Upper lobe of left lung (tissue), 6 donors: ENCODE results near the gene PIP4K2B. TPM values are rescaled to one million over a fixed set of nuclear protein-coding genes. Genes with fewer than 3 reads are reported as not detected.
"Not testable (repeated sequence)": the region's sequence is repeated elsewhere in the genome, so short reads cannot be mapped to it uniquely, and the experiment has no call there.

ENCODE experiments used
- ATAC-seq, 2 donors: fragments of 200-7000 bp; cut with Tn5 transposase; one replicate each; pipeline ENCODE4 v1.9.1; 2022; ENCODE audit warnings: mild to moderate bottlenecking in 2 of 2, moderate library complexity in 2 of 2; ENCODE audit not compliant: low FRiP score in 2 of 2
- DNase-seq, 2 donors: peaks; one replicate each; pipeline ENCODE4 v3.0.0-alpha.2; 2019 to 2020
- H3K27ac ChIP-seq, 4 donors: fragments of 200-600 bp; sonication (generic); one replicate each; pipeline ENCODE4 v1.5.1; 2016 to 2019
- H3K27me3 ChIP-seq, 4 donors: fragments of 200-600 bp; sonication (generic); one replicate each; pipeline ENCODE4 v1.5.1; 2017 to 2019
- H3K36me3 ChIP-seq, 4 donors: fragments of 200-600 bp; sonication (generic); one replicate each; pipeline ENCODE4 v1.5.1; 2016 to 2019
- H3K4me1 ChIP-seq, 4 donors: fragments of 200-600 bp; sonication (generic); one replicate each; pipeline ENCODE4 v1.5.1; 2018 to 2019
- H3K4me3 ChIP-seq, 4 donors: fragments of 200-600 bp; sonication (generic); one replicate each; pipeline ENCODE4 v1.5.1; 2017 to 2019; ENCODE audit warnings: mild to moderate bottlenecking in 2 of 4, moderate library complexity in 1 of 4
- H3K9me3 ChIP-seq, 4 donors: fragments of 200-600 bp; sonication (generic); one replicate each; pipeline ENCODE4 v1.5.1; 2018 to 2019
- EP300 ChIP-seq, 4 donors: sonication (generic); formaldehyde crosslinking; IDR thresholded peaks; one replicate each; pipeline ENCODE4 v1.5.1; 2017; ENCODE audit warnings: antibody characterized with exemption in 4 of 4, control low read depth in 2 of 4
- POLR2A ChIP-seq, 4 donors: fragments of 450-650 bp; IDR thresholded peaks; one replicate each; pipeline ENCODE4 v1.5.1; 2016 to 2017; ENCODE audit warnings: antibody characterized with exemption in 4 of 4, mild to moderate bottlenecking in 2 of 4
- POLR2AphosphoS5 ChIP-seq, 2 donors: sonication (generic); formaldehyde crosslinking; IDR thresholded peaks; one replicate each; pipeline ENCODE4 v1.5.1; 2017; ENCODE audit warnings: antibody characterized with exemption in 2 of 2
- WGBS, 2 donors: methylation state at CpG; one replicate each; pipeline ENCODE4 v1.1.5; 2017 to 2018; 5-methylcytosine and 5-hydroxymethylcytosine counted together
- total RNA-seq, 6 donors: library from RNA; depleted of rRNA in 4 of 6; stranded (reverse); fragments of >200 nt in 4 of 6; gene quantifications; one replicate each; pipeline versions ENCODE4 v1.1.0 to v1.2.1, GENCODE V29; 2016 to 2021
- TF ChIP-seq, protein P1 (sequence below), 6 experiments: fragments of 450-650 bp in 4 of 6; fragments of 200-600 bp in 2 of 6; sonication (generic) in 2 of 6; IDR thresholded peaks; one replicate each; pipeline ENCODE4 v1.5.1; 2016 to 2019; ENCODE audit warnings: antibody characterized with exemption in 6 of 6
- donor health status: DM: no; HTN: no; CAD: no; lungs with moderate emphysema.
- donor health status: DM: no; HTN: yes; CAD: no; lungs with severe emphysema.

The PIP4K2B gene
- total RNA-seq, 6 donors from 2014 or later = 36.3 to 67.1 (median 38.8) TPM

- no peak for ATAC-seq
- DNase-seq = no peak
Observed at GRCh38 chr17:38729368-38729885, 69.9 kb downstream of the PIP4K2B start.

GRCh38 chr17:38728290-38728831 lies 71.0 kb downstream of the PIP4K2B start:
- ATAC-seq (no peak), DNase-seq (peak in 1 of 2 donors; percentile 59)
- H3K4me3 ChIP-seq = no peak overlapping the region
- TF ChIP-seq POLR2AphosphoS5 (IDR thresholded peaks at IDR 0.05) (peak in 1 of 2 donors; percentile 40), EP300 (IDR thresholded peaks at IDR 0.05) (no peak)
- peaks cover 36 to 68% (median 50%) of the 10 kb centered on the region in 4 donors for H3K4me1 ChIP-seq
- H3K36me3 ChIP-seq = peaks cover 2 to 28% (median 19%) of the 10 kb centered on the region in 4 donors
- no peaks in the 10 kb centered on the region for H3K9me3 ChIP-seq
- H3K27me3 ChIP-seq = no peaks in the 10 kb centered on the region
- WGBS, 2 donors = 44 to 58% methylated on average over 8 of the region's 8 CpGs
- H3K27ac ChIP-seq = peak overlapping the region; percentile 37 to 91 (median 72)

More at GRCh38 chr17:38729368-38729885, 69.9 kb downstream of the PIP4K2B start:
- H3K27me3 ChIP-seq = no peaks in the 10 kb centered on the region
- WGBS, 2 donors = 22 to 31% methylated on average over 13 to 14 of the region's 14 CpGs
- peak overlapping the region; percentile 86 to 91 (median 88) for H3K27ac ChIP-seq
- H3K36me3 ChIP-seq = peaks cover 2 to 33% (median 22%) of the 10 kb centered on the region in 4 donors
- no peaks in the 10 kb centered on the region for H3K9me3 ChIP-seq
- TF ChIP-seq EP300 (IDR thresholded peaks at IDR 0.05) = no peak
- TF ChIP-seq, protein P1, sequence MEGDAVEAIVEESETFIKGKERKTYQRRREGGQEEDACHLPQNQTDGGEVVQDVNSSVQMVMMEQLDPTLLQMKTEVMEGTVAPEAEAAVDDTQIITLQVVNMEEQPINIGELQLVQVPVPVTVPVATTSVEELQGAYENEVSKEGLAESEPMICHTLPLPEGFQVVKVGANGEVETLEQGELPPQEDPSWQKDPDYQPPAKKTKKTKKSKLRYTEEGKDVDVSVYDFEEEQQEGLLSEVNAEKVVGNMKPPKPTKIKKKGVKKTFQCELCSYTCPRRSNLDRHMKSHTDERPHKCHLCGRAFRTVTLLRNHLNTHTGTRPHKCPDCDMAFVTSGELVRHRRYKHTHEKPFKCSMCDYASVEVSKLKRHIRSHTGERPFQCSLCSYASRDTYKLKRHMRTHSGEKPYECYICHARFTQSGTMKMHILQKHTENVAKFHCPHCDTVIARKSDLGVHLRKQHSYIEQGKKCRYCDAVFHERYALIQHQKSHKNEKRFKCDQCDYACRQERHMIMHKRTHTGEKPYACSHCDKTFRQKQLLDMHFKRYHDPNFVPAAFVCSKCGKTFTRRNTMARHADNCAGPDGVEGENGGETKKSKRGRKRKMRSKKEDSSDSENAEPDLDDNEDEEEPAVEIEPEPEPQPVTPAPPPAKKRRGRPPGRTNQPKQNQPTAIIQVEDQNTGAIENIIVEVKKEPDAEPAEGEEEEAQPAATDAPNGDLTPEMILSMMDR (IDR thresholded peaks at IDR 0.05) = no peak
- TF ChIP-seq POLR2A (IDR thresholded peaks at IDR 0.05) = no peak
- no peak for TF ChIP-seq POLR2AphosphoS5 (IDR thresholded peaks at IDR 0.05)
- peaks cover 32 to 69% (median 48%) of the 10 kb centered on the region in 4 donors for H3K4me1 ChIP-seq
- peak overlapping the region; percentile 38 to 92 (median 83) for H3K4me3 ChIP-seq

- H3K27ac ChIP-seq = peak overlapping the region in 3 of 4 donors; percentile 6 to 91 (median 86)
- TF ChIP-seq POLR2A (IDR thresholded peaks at IDR 0.05) = no peak
- TF ChIP-seq, protein P1 (IDR thresholded peaks at IDR 0.05) = no peak
- no peak for TF ChIP-seq EP300 (IDR thresholded peaks at IDR 0.05)
- TF ChIP-seq POLR2AphosphoS5 (IDR thresholded peaks at IDR 0.05) = no peak
- peaks cover 2 to 30% (median 18%) of the 10 kb centered on the region in 4 donors for H3K36me3 ChIP-seq
- 72 to 79% methylated on average over 5 of the region's 5 CpGs for WGBS, 2 donors
- H3K27me3 ChIP-seq = no peaks in the 10 kb centered on the region
- DNase-seq (no peak), ATAC-seq (no peak)
- no peak overlapping the region for H3K4me3 ChIP-seq
- H3K9me3 ChIP-seq = no peaks in the 10 kb centered on the region
- H3K4me1 ChIP-seq = peaks cover 36 to 63% (median 47%) of the 10 kb centered on the region in 4 donors
Observed at GRCh38 chr17:38727736-38728135, 71.6 kb downstream of the PIP4K2B start.

DNA sequence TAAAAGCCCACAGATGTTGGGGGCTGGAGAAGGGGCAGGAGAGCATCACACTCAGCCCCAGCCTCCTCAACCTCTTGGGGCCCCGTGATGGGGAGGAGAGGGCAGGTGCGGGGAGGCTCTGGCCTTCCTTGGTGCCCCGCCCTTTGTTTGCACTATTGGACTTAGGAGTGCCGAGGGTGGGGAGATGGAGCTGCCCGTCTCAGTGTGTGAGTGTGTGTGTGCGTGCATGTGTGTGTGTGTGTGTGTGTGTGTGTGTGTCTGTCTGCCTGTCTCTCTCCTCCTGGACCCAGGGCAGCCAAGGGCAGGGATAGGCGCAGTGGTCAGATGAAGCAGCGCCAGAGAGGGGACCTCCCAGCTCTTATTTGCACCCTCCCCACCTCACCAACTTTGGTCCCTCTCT lies 73.2 kb downstream of the PIP4K2B start:
- peaks cover 6 to 46% (median 29%) of the 10 kb centered on the region in 4 donors for H3K36me3 ChIP-seq
- not testable (repeated sequence) for ATAC-seq, H3K27ac ChIP-seq, H3K9me3 ChIP-seq, H3K27me3 ChIP-seq, H3K4me3 ChIP-seq, DNase-seq
- peaks cover 22 to 52% (median 33%) of the 10 kb centered on the region in 4 donors for H3K4me1 ChIP-seq
- WGBS, 2 donors = 78% methylated on average over 8 of the region's 8 CpGs; no CpG with 5 or more reads in 1 of the 2 donors

GRCh38 chr17:38725066-38725465 lies 74.3 kb downstream of the PIP4K2B start:
- Histone ChIP-seq H3K4me3 (no peak overlapping the region), H3K27me3 (no peaks in the 10 kb centered on the region), H3K9me3 (no peaks in the 10 kb centered on the region), H3K36me3 (peaks cover 6 to 57% (median 38%) of the 10 kb centered on the region in 4 donors), H3K27ac (no peak overlapping the region), H3K4me1 (peaks cover 15 to 46% (median 26%) of the 10 kb centered on the region in 4 donors)
- ATAC-seq (no peak), DNase-seq (no peak)
- WGBS, 2 donors = 83 to 92% methylated on average over 7 to 10 of the region's 10 CpGs
- TF ChIP-seq POLR2A (IDR thresholded peaks at IDR 0.05) (no peak), EP300 (IDR thresholded peaks at IDR 0.05) (no peak), POLR2AphosphoS5 (IDR thresholded peaks at IDR 0.05) (no peak)
- TF ChIP-seq, protein P1 (IDR thresholded peaks at IDR 0.05) = no peak
